Pancreas (tissue), 10 donors: Measurements from ENCODE around the gene MED10. TPM values are rescaled to one million over a fixed set of nuclear protein-coding genes. Genes with fewer than 3 reads are reported as not detected.

ENCODE experiments used
- ATAC-seq, 4 donors: fragments of 200-7000 bp; cut with Tn5 transposase; one replicate each; pipeline versions ENCODE4 v1.8.0 to v1.9.1; 2020; ENCODE audit warnings: mild to moderate bottlenecking in 4 of 4, moderate library complexity in 4 of 4
- DNase-seq, 6 donors: peaks; one replicate each; pipeline ENCODE4 v3.0.0-alpha.2; 2020
- FAIRE-seq: peaks from 2 replicates; lab custom pipeline; 2012; peaks lifted over from hg19 to GRCh38; lab: Jason Lieb, UNC
- H3K27ac ChIP-seq, 4 donors: fragments of 200-600 bp; sonication (generic); 1 replicate in 3 of 4; 2 replicates in 1 of 4; pipeline versions ENCODE4 v1.5.0 to v1.8.0; 2020
- H3K27me3 ChIP-seq, 4 donors: fragments of 200-600 bp; one replicate each; pipeline ENCODE4 v1.8.0; 2021
- H3K36me3 ChIP-seq, 3 donors: fragments of 200-600 bp; sonication (generic) in 1 of 3; one replicate each; pipeline versions ENCODE4 v1.5.0 to v1.8.0; 2020 to 2021
- H3K4me1 ChIP-seq, 3 donors: fragments of 200-600 bp; one replicate each; pipeline ENCODE4 v1.8.0; 2021
- H3K4me3 ChIP-seq, 4 donors: fragments of 200-600 bp; sonication (generic) in 2 of 4; one replicate each; pipeline versions ENCODE4 v1.5.0 to v1.8.0; 2020 to 2021
- H3K9me3 ChIP-seq, 4 donors: fragments of 200-600 bp; one replicate each; pipeline ENCODE4 v1.8.0; 2021
- WGBS, 2 donors: extraction: QIAGEN DNeasy Blood & Tissue Kit; methylation state at CpG; one replicate each; pipeline ENCODE4 v1.1.7; 2013; 5-methylcytosine and 5-hydroxymethylcytosine counted together
- intact Hi-C, 3 donors: fragments of 100-400 bp; cut with DNase I; formaldehyde crosslinking; loops; one replicate each; pipeline versions ENCODE4 v1.11.1 to v1.14.2; 2022
- polyA plus RNA-seq, 2 donors: library from polyadenylated mRNA; stranded (reverse); fragments of 200-250 nt; gene quantifications; one replicate each; pipeline ENCODE4 v1.2.3, GENCODE V29; 2013
- total RNA-seq, 6 donors: library from RNA; stranded (reverse); fragmentation: NEBNext Ultra II Directional in 4 of 6; extraction: Animal tissue kit (Norgen Biotek cat#: 25700) in 4 of 6; gene quantifications; one replicate each; pipeline versions ENCODE4 v1.2.1 to v1.2.4, GENCODE V29; 2021 to 2023
- TF ChIP-seq, protein P1 (sequence below), 4 donors: fragments of 200-600 bp; sonication (generic) in 3 of 4; IDR thresholded peaks; one replicate each; pipeline versions ENCODE4 v1.5.0 to v1.8.0; 2021; ENCODE audit warnings: antibody characterized with exemption in 4 of 4
- donor health status: healthy with polysubstance abuse.
- donor health status: DM: no; HTN: no; CAD: no; lungs with moderate emphysema.
- donor health status: DM: no; HTN: no; CAD: no.
- donor health status: control.
- donor health status: control.
- donor health status: Bipolar disorder and iron deficiency.
- donor health status: DM: yes; HTN: yes; CAD: no.
- donor health status: DM: no; HTN: no; CAD: no.
- donor health status: DM: no; HTN: no; CAD: no.
- donor health status: DM: yes; HTN: yes; CAD: no.

MED10 gene
- total and polyA plus RNA-seq, 8 donors: 10.9 to 25.1 (median 15.0) TPM

DNA sequence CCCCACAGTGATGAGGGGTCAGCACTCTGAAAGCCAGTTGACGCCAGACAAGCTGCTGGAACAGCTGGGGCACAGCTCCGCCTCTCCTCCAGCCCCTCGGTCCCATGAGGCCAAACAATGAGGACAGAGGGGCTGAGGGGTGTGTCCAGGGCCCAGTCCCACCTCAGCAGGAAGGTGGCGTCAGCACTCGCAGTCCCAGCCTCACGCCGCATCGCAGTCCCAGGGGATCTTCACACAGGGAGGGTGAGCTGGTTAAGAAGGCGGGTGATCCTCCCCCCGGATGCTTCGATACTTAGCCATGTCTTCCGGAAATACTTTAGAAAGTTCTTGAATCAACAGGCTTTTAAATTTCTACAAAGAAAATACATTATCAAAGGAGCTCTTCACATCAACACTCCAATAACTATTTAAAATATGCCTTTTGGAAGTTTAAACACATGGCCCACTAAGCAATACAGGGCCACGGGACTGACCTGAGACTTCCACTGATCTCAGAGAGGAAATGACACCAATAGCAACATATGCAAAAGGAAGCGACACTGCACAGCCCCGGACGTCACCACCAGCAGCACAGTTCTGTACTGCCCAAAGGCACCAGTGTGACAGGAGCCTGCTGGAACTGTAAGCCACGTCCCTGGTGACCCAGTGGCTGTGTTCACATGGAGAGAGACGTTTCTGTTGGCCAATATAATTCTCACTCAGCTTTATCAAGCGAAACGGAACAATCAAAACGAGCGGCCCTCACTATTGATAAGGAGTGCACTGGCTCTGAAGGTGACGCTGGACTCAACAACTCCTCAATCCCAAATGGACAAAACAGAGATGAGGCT lies 5.9 kb downstream of the MED10 start:
- no peak overlapping the region for H3K27ac ChIP-seq
- no peak overlapping the region for H3K4me3 ChIP-seq
- H3K9me3 ChIP-seq: no peaks in the 10 kb centered on the region
- H3K4me1 ChIP-seq: peaks cover 0 to 7% (median 4%) of the 10 kb centered on the region in 3 donors
- intact Hi-C loops: no loop called here
- TF ChIP-seq, protein P1, sequence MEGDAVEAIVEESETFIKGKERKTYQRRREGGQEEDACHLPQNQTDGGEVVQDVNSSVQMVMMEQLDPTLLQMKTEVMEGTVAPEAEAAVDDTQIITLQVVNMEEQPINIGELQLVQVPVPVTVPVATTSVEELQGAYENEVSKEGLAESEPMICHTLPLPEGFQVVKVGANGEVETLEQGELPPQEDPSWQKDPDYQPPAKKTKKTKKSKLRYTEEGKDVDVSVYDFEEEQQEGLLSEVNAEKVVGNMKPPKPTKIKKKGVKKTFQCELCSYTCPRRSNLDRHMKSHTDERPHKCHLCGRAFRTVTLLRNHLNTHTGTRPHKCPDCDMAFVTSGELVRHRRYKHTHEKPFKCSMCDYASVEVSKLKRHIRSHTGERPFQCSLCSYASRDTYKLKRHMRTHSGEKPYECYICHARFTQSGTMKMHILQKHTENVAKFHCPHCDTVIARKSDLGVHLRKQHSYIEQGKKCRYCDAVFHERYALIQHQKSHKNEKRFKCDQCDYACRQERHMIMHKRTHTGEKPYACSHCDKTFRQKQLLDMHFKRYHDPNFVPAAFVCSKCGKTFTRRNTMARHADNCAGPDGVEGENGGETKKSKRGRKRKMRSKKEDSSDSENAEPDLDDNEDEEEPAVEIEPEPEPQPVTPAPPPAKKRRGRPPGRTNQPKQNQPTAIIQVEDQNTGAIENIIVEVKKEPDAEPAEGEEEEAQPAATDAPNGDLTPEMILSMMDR (IDR thresholded peaks at IDR 0.05): no peak
- no peaks in the 10 kb centered on the region for H3K27me3 ChIP-seq
- FAIRE-seq (no peak), DNase-seq (peak in 1 of 6 donors; percentile 42), ATAC-seq (no peak)
- WGBS, 2 donors: 87 to 89% methylated on average over 23 of the region's 23 CpGs
- H3K36me3 ChIP-seq: peaks cover 2 to 58% (median 13%) of the 10 kb centered on the region in 3 donors

DNA sequence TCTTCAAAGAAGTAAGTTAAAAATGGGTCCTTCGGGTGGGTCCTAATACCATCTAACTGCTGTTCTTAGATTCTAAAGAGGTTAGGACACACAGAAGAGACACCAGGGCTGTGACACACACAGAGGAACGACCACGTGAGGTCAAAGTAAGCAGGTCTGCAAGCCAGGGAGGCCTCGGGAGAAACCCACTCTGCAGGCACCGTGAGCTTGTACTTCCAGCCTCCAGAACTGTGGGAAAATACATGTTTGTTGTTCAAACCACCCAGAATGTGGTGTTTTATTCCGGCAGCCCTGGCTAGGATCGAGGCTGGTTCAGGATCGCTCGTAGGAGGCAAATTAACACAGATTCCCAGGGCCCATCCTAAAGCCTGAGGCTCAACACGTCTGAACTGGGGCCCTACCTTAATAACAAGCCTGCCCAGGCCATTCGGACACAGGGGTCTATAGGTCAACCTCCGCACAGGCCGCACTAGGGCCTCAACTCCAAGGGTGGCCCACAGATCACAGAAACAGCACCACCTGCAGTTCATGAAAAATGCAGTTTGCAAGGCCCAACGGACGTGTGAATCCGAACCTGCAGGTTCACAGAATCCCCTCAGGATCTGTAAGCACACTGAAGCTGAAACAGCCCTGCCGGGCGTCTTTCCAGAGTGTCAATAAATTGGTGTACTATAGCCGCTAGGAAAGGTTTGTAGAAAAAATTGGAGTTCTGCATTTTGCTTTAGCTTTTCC lies 7.1 kb downstream of the MED10 start:
- Histone ChIP-seq H3K27ac (no peak overlapping the region), H3K4me1 (no peaks in the 10 kb centered on the region), H3K9me3 (no peaks in the 10 kb centered on the region), H3K36me3 (peaks cover 2 to 57% (median 13%) of the 10 kb centered on the region in 3 donors), H3K27me3 (no peaks in the 10 kb centered on the region), H3K4me3 (no peak overlapping the region)
- DNase-seq: peak in 1 of 6 donors; percentile 24
- 95 to 97% methylated on average over 19 of the region's 19 CpGs for WGBS, 2 donors
- intact Hi-C loops: no loop called here
- no peak for ATAC-seq
- FAIRE-seq: no peak
- TF ChIP-seq, protein P1 (IDR thresholded peaks at IDR 0.05): no peak

DNA sequence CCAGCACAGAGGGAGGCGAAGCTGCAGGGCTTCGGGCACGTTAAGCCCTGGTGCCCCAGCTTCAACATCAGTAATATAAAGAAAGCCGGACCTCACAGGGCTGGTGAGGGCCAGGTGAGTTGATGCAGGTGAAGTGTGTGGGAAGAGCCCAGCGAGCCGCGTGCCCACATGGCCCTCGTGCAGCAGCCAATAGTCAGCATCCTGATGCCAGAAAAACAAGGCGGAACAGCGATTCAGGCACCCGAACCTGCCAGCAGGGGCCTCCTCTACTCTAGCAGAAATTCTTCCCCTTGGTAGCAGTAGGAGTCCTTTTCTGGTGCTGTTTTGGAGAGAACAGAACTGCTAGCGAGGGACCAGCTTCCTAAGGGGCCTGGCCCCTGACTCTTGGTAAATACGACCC lies 7.8 kb downstream of the MED10 start:
- Histone ChIP-seq H3K4me1 (no peaks in the 10 kb centered on the region), H3K27ac (no peak overlapping the region), H3K9me3 (no peaks in the 10 kb centered on the region), H3K36me3 (peaks cover 2 to 52% (median 13%) of the 10 kb centered on the region in 3 donors), H3K27me3 (no peaks in the 10 kb centered on the region), H3K4me3 (no peak overlapping the region)
- FAIRE-seq: no peak
- TF ChIP-seq, protein P1 (IDR thresholded peaks at IDR 0.05): no peak
- WGBS, 2 donors: 92% methylated on average over 13 of the region's 13 CpGs
- intact Hi-C loops: no loop called here
- DNase-seq: peak in 1 of 6 donors; percentile 31
- no peak for ATAC-seq

DNA sequence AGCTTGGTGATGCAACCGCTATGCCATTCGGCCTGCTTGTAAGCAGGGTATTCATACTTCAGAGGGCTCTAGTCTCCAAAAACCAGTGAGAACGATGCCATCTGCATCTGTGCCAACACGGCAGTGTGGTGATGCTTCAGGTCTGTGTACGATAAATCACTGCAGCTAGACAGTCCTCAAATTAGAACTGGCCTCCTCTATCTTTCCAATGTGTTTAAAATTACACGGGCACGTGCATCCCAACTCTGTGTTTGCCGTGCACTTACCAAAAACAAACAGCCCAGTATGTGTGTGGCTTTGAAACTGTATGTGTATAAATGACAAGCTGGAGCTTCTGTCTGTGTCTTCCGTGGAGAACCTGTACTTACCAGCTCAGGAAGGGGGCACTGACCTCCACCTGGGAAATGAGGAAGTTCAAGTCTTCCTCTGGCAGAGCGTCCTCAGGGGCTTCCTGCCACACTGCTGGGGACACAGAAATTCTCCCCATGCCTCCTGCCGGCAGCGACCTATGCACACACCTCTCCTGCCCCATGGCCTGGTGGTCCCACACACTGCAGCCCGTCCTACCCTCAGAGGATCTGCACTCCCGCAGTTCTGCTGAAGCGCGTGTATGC lies 12.3 kb downstream of the MED10 start:
- no peak for FAIRE-seq
- TF ChIP-seq, protein P1 (IDR thresholded peaks at IDR 0.05): no peak
- H3K27me3 ChIP-seq: no peaks in the 10 kb centered on the region
- DNase-seq: no peak
- no peak overlapping the region for H3K4me3 ChIP-seq
- no peaks in the 10 kb centered on the region for H3K9me3 ChIP-seq
- no peaks in the 10 kb centered on the region for H3K4me1 ChIP-seq
- ATAC-seq: no peak
- intact Hi-C loops: no loop called here
- peaks cover 0 to 14% (median 4%) of the 10 kb centered on the region in 3 donors for H3K36me3 ChIP-seq
- WGBS, 2 donors: 77 to 83% methylated on average over 16 of the region's 16 CpGs
- no peak overlapping the region for H3K27ac ChIP-seq
